K562 (cell line): ENCODE data around the gene ZFX. TPM values are rescaled to one million over a fixed set of nuclear protein-coding genes. Genes with fewer than 3 reads are reported as not detected.

Experiments used
- ATAC-seq: fragments of 200-7000 bp; cut with Tn5 transposase; 3 replicates; pipeline ENCODE4 v1.9.1; 2020; ENCODE audit warnings: moderate library complexity
- BruUV-seq: library from RNA; stranded (reverse); fragments of 400-500 nt; replicated peaks from 2 replicates; lab custom pipeline; 2021; lab: Mats Ljungman, UMichigan
- CTCF ChIA-PET: fragments of 300-600 bp; formaldehyde crosslinking; extraction: SDS; loops from one replicate; lab custom pipeline; 2021; ENCODE audit warnings: low intra/inter-chr PET ratio; lab: Yijun Ruan, JAX
- POLR2A ChIA-PET: fragments of 300-600, 350-650 bp; sonication (Branson Sonifier 250); formaldehyde crosslinking; extraction: SDS; loops from one replicate; lab custom pipeline; 2021; ENCODE audit warnings: antibody characterized with exemption, inconsistent platforms; lab: Yijun Ruan, JAX
- DNase-seq, 4 experiments: peaks; one replicate each; pipeline versions ENCODE4 v3.0.0 to v3.0.0-alpha.2; 2011 to 2018; ENCODE audit warnings: low spot score in 3 of 4, mixed read lengths in 3 of 4; ENCODE audit errors: extremely low read depth in 1 of 4
- FAIRE-seq: peaks from 2 replicates; lab custom pipeline; 2011; peaks lifted over from hg19 to GRCh38; lab: Jason Lieb, UNC
- H2AFZ ChIP-seq: 2 replicates; pipeline ENCODE4 v1.6.0; 2011; ENCODE audit warnings: low read depth, low read length, control low read depth, inconsistent platforms
- H3K27ac ChIP-seq: fragments of 200-600 bp; 3 replicates; pipeline ENCODE4 v1.8.0; 2011; ENCODE audit warnings: low read depth, mild to moderate bottlenecking, control low read depth, inconsistent platforms, low read length, moderate library complexity, mixed read lengths; ENCODE audit errors: extremely low read depth
- H3K27me3 ChIP-seq, 2 experiments: fragments of 300-600 bp in 1 of 2; 2 replicates in 1 of 2; 3 replicates in 1 of 2; pipeline versions ENCODE4 v1.6.0 to v1.8.0; 2011; ENCODE audit warnings: inconsistent platforms in 2 of 2, low read length in 2 of 2, mild to moderate bottlenecking in 1 of 2, mixed read lengths in 1 of 2, moderate library complexity in 1 of 2; ENCODE audit not compliant: control insufficient read depth in 2 of 2, insufficient read depth in 2 of 2
- H3K36me3 ChIP-seq: fragments of 300-600 bp; 3 replicates; pipeline ENCODE4 v1.8.0; 2011; ENCODE audit warnings: mild to moderate bottlenecking, low read length, inconsistent platforms; ENCODE audit not compliant: control insufficient read depth, insufficient read depth
- H3K4me1 ChIP-seq, 2 experiments: fragments of 200-600 bp in 1 of 2; replicated peaks in 1 of 2; 2 replicates in 1 of 2; 3 replicates in 1 of 2; pipeline versions ENCODE4 v1.5.1 to v1.8.0; 2011; ENCODE audit warnings: inconsistent platforms in 2 of 2, low read length in 2 of 2, mild to moderate bottlenecking in 1 of 2, mixed read lengths in 1 of 2, moderate library complexity in 1 of 2; ENCODE audit not compliant: control insufficient read depth in 2 of 2, insufficient read depth in 2 of 2
- H3K4me2 ChIP-seq: 2 replicates; pipeline ENCODE4 v1.6.1; 2011; ENCODE audit warnings: low read length, control low read depth, inconsistent platforms, mixed read lengths; ENCODE audit not compliant: insufficient read depth
- H3K4me3 ChIP-seq: fragments of 200-600 bp; sonication (generic), shearing (Covaris generic); 2 replicates; pipeline ENCODE4 v1.5.1; 2016; ENCODE audit warnings: control low read depth, inconsistent platforms
- H3K79me2 ChIP-seq: fragments of 200-600 bp; 3 replicates; pipeline ENCODE4 v1.8.0; 2011; ENCODE audit warnings: low read length, inconsistent platforms; ENCODE audit not compliant: control insufficient read depth, insufficient read depth
- H3K9ac ChIP-seq, 2 experiments: 2 replicates each; pipeline versions ENCODE4 v1.6.0 to v1.6.1; 2011; ENCODE audit warnings: low read depth in 2 of 2, low read length in 2 of 2, control low read depth in 1 of 2, inconsistent platforms in 1 of 2, mild to moderate bottlenecking in 1 of 2, mixed read lengths in 1 of 2; ENCODE audit not compliant: insufficient read depth in 1 of 2
- H3K9me1 ChIP-seq: one replicate; pipeline ENCODE4 v1.6.0; 2011; ENCODE audit warnings: inconsistent platforms, mild to moderate bottlenecking, low read length, moderate library complexity; ENCODE audit not compliant: control insufficient read depth, insufficient read depth
- H3K9me3 ChIP-seq: replicated peaks from 2 replicates; pipeline ENCODE4 v1.5.1; 2011; ENCODE audit warnings: low read depth, low read length, inconsistent platforms; ENCODE audit not compliant: control insufficient read depth, insufficient read depth
- H4K20me1 ChIP-seq: replicated peaks from 2 replicates; pipeline ENCODE4 v1.6.1; 2011; ENCODE audit warnings: low read length, inconsistent platforms, mixed read lengths; ENCODE audit not compliant: control insufficient read depth, insufficient read depth
- ASH1L ChIP-seq: fragments of 450-650 bp; IDR thresholded peaks from 2 replicates; pipeline ENCODE4 v1.6.1; 2018; ENCODE audit warnings: borderline replicate concordance, mild to moderate bottlenecking, low read depth; ENCODE audit not compliant: partially characterized antibody
- BCLAF1 ChIP-seq, 2 experiments: fragments of 450-650 bp in 1 of 2; IDR thresholded peaks; 2 replicates each; pipeline ENCODE4 v1.6.1; 2011 to 2017; ENCODE audit warnings: low read depth in 2 of 2, antibody characterized with exemption in 1 of 2, borderline replicate concordance in 1 of 2, low read length in 1 of 2, mild to moderate bottlenecking in 1 of 2, mixed read lengths in 1 of 2; ENCODE audit not compliant: control insufficient read depth in 1 of 2
- FOXP4 ChIP-seq: sonication (generic); formaldehyde crosslinking; IDR thresholded peaks from 2 replicates; pipeline ENCODE4 v1.8.0; 2022; ENCODE audit warnings: mild to moderate bottlenecking, missing genetic modification reagents, borderline replicate concordance
- HCFC1 ChIP-seq: IDR thresholded peaks from 2 replicates; pipeline ENCODE4 v1.6.1; 2012; ENCODE audit warnings: low read depth, low read length, improper control_type of control experiment
- HNRNPL ChIP-seq: fragments of 200-400 bp; formaldehyde crosslinking; IDR thresholded peaks from 2 replicates; pipeline ENCODE4 v1.6.1; 2017; ENCODE audit warnings: low read depth, mild to moderate bottlenecking, low read length
- HOXB6 ChIP-seq: fragments of 250-450 bp; sonication (Bioruptor Pico); IDR thresholded peaks from 2 replicates; pipeline ENCODE4 v1.5.1; 2022; ENCODE audit warnings: mild to moderate bottlenecking, borderline replicate concordance
- KAT8 ChIP-seq: fragments of 450-650 bp; IDR thresholded peaks from 2 replicates; pipeline ENCODE4 v1.6.1; 2016; ENCODE audit warnings: low read depth, mild to moderate bottlenecking
- MBD2 ChIP-seq: sonication (generic); IDR thresholded peaks from 2 replicates; pipeline ENCODE4 v1.6.1; 2016; ENCODE audit warnings: low read depth, borderline replicate concordance
- NFRKB ChIP-seq: fragments of 450-650 bp; IDR thresholded peaks from 2 replicates; pipeline ENCODE4 v1.6.1; 2016; ENCODE audit warnings: low read depth
- RFX7 ChIP-seq: fragments of 250-450 bp; sonication (Bioruptor Pico); IDR thresholded peaks from 2 replicates; pipeline ENCODE4 v1.5.1; 2021; ENCODE audit warnings: mild to moderate bottlenecking
- STAT5A ChIP-seq: IDR thresholded peaks from 2 replicates; pipeline ENCODE4 v1.6.1; 2012; ENCODE audit warnings: low read length, inconsistent platforms, borderline replicate concordance
- ZBTB7A ChIP-seq: IDR thresholded peaks from 2 replicates; pipeline ENCODE4 v1.6.1; 2011; ENCODE audit warnings: low read depth, mild to moderate bottlenecking, low read length, moderate library complexity, borderline replicate concordance; ENCODE audit not compliant: control insufficient read depth
- ZC3H11A ChIP-seq: IDR thresholded peaks from 2 replicates; pipeline ENCODE4 v1.6.1; 2012; ENCODE audit warnings: low read depth, low read length, improper control_type of control experiment
- in situ Hi-C: fragments of 300-500 bp; cut with MboI; formaldehyde crosslinking; loops from 4 replicates; pipeline ENCODE4 v1.15.0; 2018; ENCODE audit warnings: inconsistent platforms, mixed read lengths
- intact Hi-C: fragments of 100-400 bp; cut with micrococcal nuclease; formaldehyde crosslinking; loops from 2 replicates; pipeline ENCODE4 v1.14.2; 2022
- polyA plus RNA-seq, 8 experiments: library from polyadenylated mRNA; depleted of rRNA in 4 of 8; stranded (reverse) in 5 of 8; unstranded in 3 of 8; fragments of >200 nt; fragmentation: Nextera tagmentation in 2 of 8; fragmentation: Illumina TruSeq in 1 of 8; extraction: Ambion mirVana in 2 of 8; extraction: Trizol in 1 of 8; gene quantifications; 2 replicates each; pipeline versions ENCODE4 v1.2.1 to v1.2.3, GENCODE V29; 2011 to 2014; ENCODE audit warnings: inconsistent platforms in 1 of 8, missing spikeins in 1 of 8
- total RNA-seq, 7 experiments: library from RNA; depleted of rRNA in 6 of 7; stranded (reverse); fragments of >200 nt in 6 of 7; fragmentation: Illumina TruSeq in 2 of 7; extraction: Trizol in 2 of 7; gene quantifications; 2 replicates each; pipeline versions ENCODE4 v1.2.1 to v1.2.3, GENCODE V29; 2011 to 2021; ENCODE audit warnings: low replicate concordance in 1 of 7
- TF ChIP-seq, protein P1 (sequence below), 2 experiments: fragments of 150-350 bp in 1 of 2; IDR thresholded peaks; 2 replicates each; pipeline ENCODE4 v1.6.1; 2012 to 2016; ENCODE audit warnings: low read depth in 2 of 2, low read length in 2 of 2, mild to moderate bottlenecking in 1 of 2, moderate library complexity in 1 of 2

ZFX gene
- total and polyA plus RNA-seq, 9 of the 15 experiments (the other 6 are each of a cell fraction or from before 2014, with no cell fraction given) = 5.3 to 25.2 (median 11.4) TPM

DNA sequence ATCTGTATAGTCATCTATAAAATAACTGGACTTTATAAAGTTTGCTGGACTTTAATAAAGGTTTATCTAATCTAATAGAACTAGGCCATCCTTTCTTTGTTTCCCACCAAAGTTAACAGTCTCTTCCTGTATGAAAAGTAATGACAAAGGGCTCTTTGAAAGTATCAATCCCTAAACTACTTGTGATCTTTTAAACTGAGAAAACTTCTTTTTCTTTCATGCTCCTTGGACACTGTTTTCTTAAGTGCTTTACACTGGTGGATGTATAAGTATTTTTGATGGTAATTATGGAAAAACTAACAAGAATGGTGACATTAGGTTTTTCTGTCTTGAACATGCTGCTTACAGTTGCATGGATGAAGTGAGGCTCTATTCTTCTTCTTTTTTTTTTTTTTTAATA, 2.4 kb upstream of the ZFX start:
- peaks cover 3% of the 10 kb centered on the region for H3K9me1 ChIP-seq
- peak overlapping the region in 1 of 2 experiments; percentile 10; a peak in 1 of 4 replicates for H3K9ac ChIP-seq
- H3K4me2 ChIP-seq = no peak overlapping the region
- H4K20me1 ChIP-seq = peaks cover 12% of the 10 kb centered on the region; the same call in 1 of the 2 replicates
- H3K9me3 ChIP-seq = no peaks in the 10 kb centered on the region
- ChIA-PET CTCF (no interaction called here), POLR2A (no interaction called here)
- H3K27ac ChIP-seq = peak overlapping the region; percentile 11; the same call in 1 of the 3 replicates
- ATAC-seq = no peak
- no peak for FAIRE-seq
- H2AFZ ChIP-seq = peak overlapping the region; percentile 44; the same call in 1 of the 2 replicates
- intact Hi-C loops (no loop called here), in situ Hi-C loops (no loop called here)
- BruUV-seq = no TSS peak
- no peak for DNase-seq
- no peaks in the 10 kb centered on the region for H3K27me3 ChIP-seq
- peaks cover 8 to 14% of the 10 kb centered on the region in 2 experiments; a peak in 3 of 5 replicates for H3K4me1 ChIP-seq
- H3K79me2 ChIP-seq = peaks cover 27% of the 10 kb centered on the region
- H3K4me3 ChIP-seq = no peak overlapping the region
- H3K36me3 ChIP-seq = peaks cover 5% of the 10 kb centered on the region; the same call in 1 of the 3 replicates
- TF ChIP-seq MBD2 = no peak
- no peak for TF ChIP-seq HOXB6 (CRISPR knock-in tag)
- no peak for TF ChIP-seq ZC3H11A
- no peak for TF ChIP-seq STAT5A
- no peak for TF ChIP-seq BCLAF1 (IDR thresholded peaks at IDR 0.05; ENCODE audit: borderline replicate concordance in 1 of 2, control insufficient read depth in 1 of 2, low read depth in 2 of 2, low read length in 1 of 2)
- TF ChIP-seq ZBTB7A = no peak
- TF ChIP-seq FOXP4 (CRISPR knock-in tag) = no peak
- TF ChIP-seq RFX7 = no peak
- no peak for TF ChIP-seq NFRKB
- TF ChIP-seq ASH1L = no peak
- no peak for TF ChIP-seq HNRNPL
- TF ChIP-seq KAT8 = no peak
- TF ChIP-seq, protein P1, sequence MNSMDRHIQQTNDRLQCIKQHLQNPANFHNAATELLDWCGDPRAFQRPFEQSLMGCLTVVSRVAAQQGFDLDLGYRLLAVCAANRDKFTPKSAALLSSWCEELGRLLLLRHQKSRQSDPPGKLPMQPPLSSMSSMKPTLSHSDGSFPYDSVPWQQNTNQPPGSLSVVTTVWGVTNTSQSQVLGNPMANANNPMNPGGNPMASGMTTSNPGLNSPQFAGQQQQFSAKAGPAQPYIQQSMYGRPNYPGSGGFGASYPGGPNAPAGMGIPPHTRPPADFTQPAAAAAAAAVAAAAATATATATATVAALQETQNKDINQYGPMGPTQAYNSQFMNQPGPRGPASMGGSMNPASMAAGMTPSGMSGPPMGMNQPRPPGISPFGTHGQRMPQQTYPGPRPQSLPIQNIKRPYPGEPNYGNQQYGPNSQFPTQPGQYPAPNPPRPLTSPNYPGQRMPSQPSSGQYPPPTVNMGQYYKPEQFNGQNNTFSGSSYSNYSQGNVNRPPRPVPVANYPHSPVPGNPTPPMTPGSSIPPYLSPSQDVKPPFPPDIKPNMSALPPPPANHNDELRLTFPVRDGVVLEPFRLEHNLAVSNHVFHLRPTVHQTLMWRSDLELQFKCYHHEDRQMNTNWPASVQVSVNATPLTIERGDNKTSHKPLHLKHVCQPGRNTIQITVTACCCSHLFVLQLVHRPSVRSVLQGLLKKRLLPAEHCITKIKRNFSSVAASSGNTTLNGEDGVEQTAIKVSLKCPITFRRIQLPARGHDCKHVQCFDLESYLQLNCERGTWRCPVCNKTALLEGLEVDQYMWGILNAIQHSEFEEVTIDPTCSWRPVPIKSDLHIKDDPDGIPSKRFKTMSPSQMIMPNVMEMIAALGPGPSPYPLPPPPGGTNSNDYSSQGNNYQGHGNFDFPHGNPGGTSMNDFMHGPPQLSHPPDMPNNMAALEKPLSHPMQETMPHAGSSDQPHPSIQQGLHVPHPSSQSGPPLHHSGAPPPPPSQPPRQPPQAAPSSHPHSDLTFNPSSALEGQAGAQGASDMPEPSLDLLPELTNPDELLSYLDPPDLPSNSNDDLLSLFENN (IDR thresholded peaks at IDR 0.05; ENCODE audit: low read depth in 2 of 2, low read length in 2 of 2) = no peak
- no peak for TF ChIP-seq HCFC1
